HG03378 (cell line): ENCODE data around the gene NCOA1.
"Not testable (repeated sequence)": the region's sequence is repeated elsewhere in the genome, so short reads cannot be mapped to it uniquely, and the experiment has no call there.

Experiments used
- ATAC-seq: cut with Tn5 transposase; IDR thresholded peaks from one replicate; pipeline ENCODE4 v1.9.1; 2021; ENCODE audit warnings: mild to moderate bottlenecking, moderate library complexity; ENCODE audit not compliant: unreplicated experiment

The NCOA1 gene

DNA sequence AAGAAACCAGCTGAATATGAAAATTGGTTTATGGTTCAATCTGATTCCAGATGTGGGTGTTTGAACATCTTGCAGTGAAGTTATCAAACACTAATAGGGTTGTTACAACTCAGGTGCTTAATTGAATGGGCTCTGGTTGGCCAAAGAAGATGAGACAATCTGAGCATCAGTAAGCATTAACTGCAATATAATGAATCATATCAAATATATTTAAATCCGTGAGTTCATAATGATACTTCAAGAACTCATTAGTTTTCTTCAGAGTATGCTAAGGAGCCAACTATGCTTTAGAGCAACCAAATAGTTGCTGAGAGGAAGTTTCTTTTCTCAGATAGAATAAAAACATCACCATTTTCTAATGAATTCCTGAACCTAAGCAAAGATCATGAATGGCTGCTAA lies 79.2 kb downstream of the NCOA1 start:
- no peak for ATAC-seq

GRCh38 chr2:24571828-24572442 lies 80.9 kb downstream of the NCOA1 start:
- ATAC-seq: no peak

- no peak for ATAC-seq
Observed at GRCh38 chr2:24576146-24576545, 85.1 kb downstream of the NCOA1 start.

DNA sequence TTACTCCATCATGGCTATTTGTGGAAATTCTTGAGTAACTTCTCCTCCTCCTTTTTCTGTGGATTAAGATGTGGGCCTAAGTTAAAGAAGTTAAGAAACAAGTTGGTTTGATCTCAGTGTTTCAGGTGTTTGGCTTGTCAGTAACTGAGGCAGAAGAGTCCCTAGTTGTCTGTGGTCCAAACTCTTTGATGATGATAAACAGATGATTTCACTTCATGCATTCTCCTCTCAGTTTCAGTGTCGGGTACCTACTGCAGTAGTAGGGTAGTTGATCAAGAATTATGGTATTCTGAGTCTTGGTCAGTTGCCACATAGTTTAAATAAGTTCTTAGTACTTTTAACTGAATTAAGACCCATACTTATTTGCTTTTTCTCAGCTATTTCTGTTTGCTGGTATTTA lies 85.6 kb downstream of the NCOA1 start:
- no peak for ATAC-seq

GRCh38 chr2:24577481-24577880 lies 86.4 kb downstream of the NCOA1 start:
- peak; percentile 76 for ATAC-seq

DNA sequence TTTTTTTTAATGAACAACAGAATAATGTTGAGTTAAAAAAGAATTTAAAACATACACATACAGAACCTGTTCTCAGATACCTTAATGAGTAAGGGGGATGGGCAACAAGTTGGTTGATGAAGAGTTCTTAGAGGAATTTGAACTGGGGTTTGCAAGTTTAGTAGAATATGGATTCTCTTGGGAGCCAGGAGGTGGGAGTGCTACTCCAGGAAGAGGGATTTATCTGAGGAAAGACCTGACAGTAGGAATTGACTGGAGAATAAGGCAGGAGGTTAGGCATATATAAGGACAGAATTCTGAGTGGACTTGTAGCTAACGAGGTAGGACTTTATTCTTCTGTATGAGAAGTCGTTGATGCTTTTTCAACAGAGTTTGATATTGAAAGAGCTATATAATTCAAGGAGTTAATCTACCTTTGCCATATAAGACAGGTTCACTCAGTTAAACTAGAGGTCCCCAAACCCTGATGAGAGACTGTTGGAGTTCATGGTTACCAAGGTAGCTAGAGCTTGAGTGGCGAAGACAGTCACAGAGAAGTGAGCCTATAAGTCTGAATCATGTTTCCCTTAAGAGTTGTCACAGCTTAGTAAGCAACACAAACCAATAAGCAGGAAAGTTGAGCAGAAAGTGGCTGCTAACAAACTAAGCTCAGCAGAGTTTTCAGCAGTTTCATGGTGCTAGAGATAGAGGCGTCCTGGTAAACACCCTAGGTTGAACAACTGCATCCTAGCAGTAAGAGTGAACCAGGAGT lies 88.2 kb downstream of the NCOA1 start:
- ATAC-seq: no peak

DNA sequence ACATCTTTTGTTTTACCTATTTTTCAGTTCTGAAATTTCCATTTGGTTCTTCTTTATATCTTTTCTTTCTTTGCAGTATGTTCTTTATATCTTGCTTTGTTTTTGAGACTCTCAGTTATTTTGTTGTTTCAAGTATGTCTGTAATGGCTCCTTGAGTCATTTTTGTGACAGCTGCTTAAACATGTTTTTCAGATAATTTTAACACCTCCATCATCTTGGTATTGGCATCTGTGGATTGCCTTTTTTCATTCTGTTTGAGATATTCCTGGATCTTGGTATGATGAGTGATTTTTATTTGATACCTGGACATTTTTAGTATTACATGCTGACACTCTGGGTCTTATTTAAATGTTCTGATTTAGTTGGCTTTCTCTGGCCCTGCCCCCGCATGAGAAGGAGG lies 89.5 kb downstream of the NCOA1 start:
- ATAC-seq: no peak

DNA sequence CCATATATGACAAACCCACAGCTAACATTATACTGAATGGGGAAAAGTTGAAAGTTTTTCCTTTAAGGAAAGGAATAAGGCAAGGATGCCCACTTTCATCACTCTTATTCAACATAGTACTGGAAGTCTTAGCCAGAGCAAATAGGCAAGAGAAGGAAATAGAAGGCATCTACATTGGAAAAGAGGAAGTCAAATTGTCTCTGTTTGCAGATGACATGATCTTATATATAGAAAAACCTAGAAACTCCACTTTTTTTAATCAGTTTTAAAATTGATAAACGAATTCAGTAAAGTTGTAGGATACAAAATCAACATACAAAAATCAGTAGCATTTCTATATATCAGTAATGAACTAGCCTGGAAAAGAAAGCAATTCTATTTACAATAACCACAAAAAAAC lies 90.9 kb downstream of the NCOA1 start:
- ATAC-seq: not testable (repeated sequence)

GRCh38 chr2:24586955-24587354 lies 95.9 kb downstream of the NCOA1 start:
- peak; percentile 52 for ATAC-seq

- ATAC-seq: no peak
Observed at GRCh38 chr2:24588294-24588693, 97.2 kb downstream of the NCOA1 start.

GRCh38 chr2:24592441-24593100 lies 101.5 kb downstream of the NCOA1 start:
- ATAC-seq: no peak

GRCh38 chr2:24594283-24594682 lies 103.2 kb downstream of the NCOA1 start:
- ATAC-seq: no peak

DNA sequence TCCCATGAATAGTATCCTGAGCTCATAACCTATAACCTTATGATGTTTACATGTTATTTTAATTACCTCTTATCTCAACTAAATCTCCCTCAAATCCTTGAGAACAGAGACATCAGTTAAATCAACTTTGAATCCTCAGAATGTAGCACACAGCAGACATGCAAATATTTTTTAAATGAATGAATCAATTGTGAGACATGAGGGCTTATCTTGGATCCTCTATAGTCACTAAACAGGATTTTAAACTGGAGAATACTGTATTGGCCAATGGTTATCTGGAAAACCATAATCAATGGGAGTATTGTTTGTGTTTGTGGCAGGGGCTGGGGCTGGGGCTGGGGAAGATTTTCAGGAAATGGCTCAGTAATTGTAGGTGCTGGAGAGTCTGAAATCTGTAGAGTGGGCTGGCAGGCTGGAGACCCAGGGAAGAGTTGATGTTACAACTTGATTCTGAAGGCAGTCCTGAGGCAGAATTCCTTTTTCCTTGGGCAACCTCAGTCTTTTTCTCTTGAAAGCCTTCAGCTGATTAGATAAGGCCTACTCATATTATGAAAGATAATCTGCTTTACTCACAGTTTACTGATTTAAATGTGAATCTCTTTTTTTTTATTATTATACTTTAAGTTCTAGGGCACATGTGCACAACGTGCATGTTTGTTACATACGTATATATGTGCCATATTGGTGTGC lies 106.3 kb downstream of the NCOA1 start:
- ATAC-seq: no peak

GRCh38 chr2:24600140-24600539 lies 109.1 kb downstream of the NCOA1 start:
- ATAC-seq: not testable (repeated sequence)

DNA sequence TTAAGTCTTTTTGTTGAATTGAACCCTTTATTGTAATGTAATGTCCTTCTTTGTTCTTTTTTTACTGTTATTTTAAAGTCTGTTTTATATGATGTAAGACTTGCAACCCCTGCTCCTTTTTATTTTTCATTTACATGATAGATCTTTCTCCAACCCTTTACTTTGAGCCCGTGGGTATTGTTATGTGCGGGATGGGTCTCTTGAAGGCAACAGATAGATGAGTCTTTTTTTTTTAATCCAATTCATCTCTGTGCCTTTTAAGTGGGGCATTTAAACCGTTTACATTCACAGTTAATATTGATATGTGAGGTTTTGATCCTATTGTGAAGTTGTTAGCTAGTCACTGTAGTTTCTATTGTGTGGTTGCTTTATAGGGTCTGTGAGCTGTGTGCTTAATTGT lies 120.6 kb downstream of the NCOA1 start:
- no peak for ATAC-seq

- peak; percentile 54 for ATAC-seq
Observed at GRCh38 chr2:24613154-24613814, 122.2 kb downstream of the NCOA1 start.

- ATAC-seq: no peak
Observed at GRCh38 chr2:24616616-24617015, 125.6 kb downstream of the NCOA1 start.

- no peak for ATAC-seq
Observed at GRCh38 chr2:24617424-24617823, 126.4 kb downstream of the NCOA1 start.

- ATAC-seq: no peak
Observed at GRCh38 chr2:24618144-24618543, 127.1 kb downstream of the NCOA1 start.

- ATAC-seq: no peak
Observed at GRCh38 chr2:24618680-24619079, 127.6 kb downstream of the NCOA1 start.

GRCh38 chr2:24620936-24621335 lies 129.9 kb downstream of the NCOA1 start:
- no peak for ATAC-seq
